Measurements from ENCODE around the gene MIA. TPM values are rescaled to one million over a fixed set of nuclear protein-coding genes. Genes with fewer than 3 reads are reported as not detected.

The MIA gene
- total RNA-seq, 3 donors from 2014 or later, result 5.6 to 47.3 TPM; not detected in 1

GRCh38 chr19:40803857-40804782 lies 28.8 kb downstream of the MIA start:
- intact Hi-C loops (cut with DNase I; ENCODE audit: low total_unique reads), result no loop called here
- DNase-seq (ENCODE audit: low spot score in 2 of 2), result no peak
- H3K4me3 ChIP-seq, result peak overlapping the region in 1 of 3 donors; percentile 57
- TF ChIP-seq POLR2AphosphoS5 (IDR thresholded peaks at IDR 0.05) (no peak), POLR2A (IDR thresholded peaks at IDR 0.05) (no peak), CTCF (IDR thresholded peaks at IDR 0.05) (no peak)
- H3K27ac ChIP-seq, result peak overlapping the region; percentile 79 to 94
- no peaks in the 10 kb centered on the region for H3K27me3 ChIP-seq
- no peaks in the 10 kb centered on the region for H3K36me3 ChIP-seq
- peaks cover 39 to 69% of the 10 kb centered on the region in 2 donors for H3K4me1 ChIP-seq
- no peaks in the 10 kb centered on the region for H3K9me3 ChIP-seq

- Histone ChIP-seq H3K27me3 (no peaks in the 10 kb centered on the region), H3K36me3 (no peaks in the 10 kb centered on the region), H3K9me3 (no peaks in the 10 kb centered on the region), H3K27ac (peak overlapping the region; percentile 79 to 94), H3K4me1 (peaks cover 39 to 69% of the 10 kb centered on the region in 2 donors), H3K4me3 (peak overlapping the region in 1 of 3 donors; percentile 57)
- no peak for TF ChIP-seq POLR2A (IDR thresholded peaks at IDR 0.05)
- TF ChIP-seq CTCF (IDR thresholded peaks at IDR 0.05), result no peak
- no peak for TF ChIP-seq POLR2AphosphoS5 (IDR thresholded peaks at IDR 0.05)
- no peak for DNase-seq (ENCODE audit: low spot score in 2 of 2)
- intact Hi-C loops (cut with DNase I; ENCODE audit: low total_unique reads), result no loop called here
Measured at GRCh38 chr19:40804783-40805242, 29.5 kb downstream of the MIA start.

- DNase-seq (ENCODE audit: low spot score in 2 of 2), result no peak
- Histone ChIP-seq H3K4me1 (peaks cover 39 to 65% of the 10 kb centered on the region in 2 donors), H3K36me3 (no peaks in the 10 kb centered on the region), H3K9me3 (no peaks in the 10 kb centered on the region), H3K4me3 (peak overlapping the region in 1 of 3 donors; percentile 57), H3K27ac (peak overlapping the region; percentile 79 to 94), H3K27me3 (no peaks in the 10 kb centered on the region)
- intact Hi-C loops (cut with DNase I; ENCODE audit: low total_unique reads), result no loop called here
- TF ChIP-seq CTCF (IDR thresholded peaks at IDR 0.05) (no peak), POLR2AphosphoS5 (IDR thresholded peaks at IDR 0.05) (no peak), POLR2A (IDR thresholded peaks at IDR 0.05) (no peak)
Measured at GRCh38 chr19:40805258-40805868, 30.0 kb downstream of the MIA start.

GRCh38 chr19:40806423-40807146 lies 31.3 kb downstream of the MIA start:
- intact Hi-C loops (cut with DNase I; ENCODE audit: low total_unique reads), result no loop called here
- no peak for TF ChIP-seq POLR2A (IDR thresholded peaks at IDR 0.05)
- TF ChIP-seq POLR2AphosphoS5 (IDR thresholded peaks at IDR 0.05), result peak in 2 of 3 donors; percentile 64 to 88
- TF ChIP-seq CTCF (IDR thresholded peaks at IDR 0.05), result peak; percentile 59 to 81 (median 72)
- Histone ChIP-seq H3K9me3 (no peaks in the 10 kb centered on the region), H3K27me3 (no peaks in the 10 kb centered on the region), H3K36me3 (no peaks in the 10 kb centered on the region), H3K27ac (peak overlapping the region; percentile 79 to 94), H3K4me1 (peaks cover 33 to 55% of the 10 kb centered on the region in 2 donors), H3K4me3 (peak overlapping the region in 1 of 3 donors; percentile 41)
- DNase-seq (ENCODE audit: low spot score in 2 of 2), result peak; percentile 61 to 67

All from breast epithelium (tissue), 4 donors.